ENCODE measurements around the gene ZDHHC11.
"Not testable (repeated sequence)": the region's sequence is repeated elsewhere in the genome, so short reads cannot be mapped to it uniquely, and the experiment has no call there.

The ZDHHC11 gene

DNA sequence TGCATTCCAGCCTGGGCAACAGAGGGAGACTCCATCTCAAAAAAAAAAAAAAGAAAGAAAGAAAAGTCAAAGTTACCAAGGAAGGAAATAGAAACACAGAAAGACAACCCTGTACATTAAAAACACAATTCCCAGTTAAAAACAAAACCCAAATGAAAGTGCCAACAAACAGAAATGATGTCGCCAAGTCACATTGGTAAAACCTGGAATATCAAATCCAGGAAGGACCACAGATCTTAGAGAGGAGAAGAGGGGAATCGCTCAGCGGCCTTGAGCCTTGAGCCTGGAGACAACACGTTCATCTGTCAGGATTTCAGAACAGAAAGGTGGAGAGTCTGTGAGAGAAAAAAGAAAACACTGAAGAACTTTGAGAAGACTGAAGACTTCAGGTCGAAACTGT, 1.2 kb upstream of the ZDHHC11 start:
- TF ChIP-seq, protein P1, sequence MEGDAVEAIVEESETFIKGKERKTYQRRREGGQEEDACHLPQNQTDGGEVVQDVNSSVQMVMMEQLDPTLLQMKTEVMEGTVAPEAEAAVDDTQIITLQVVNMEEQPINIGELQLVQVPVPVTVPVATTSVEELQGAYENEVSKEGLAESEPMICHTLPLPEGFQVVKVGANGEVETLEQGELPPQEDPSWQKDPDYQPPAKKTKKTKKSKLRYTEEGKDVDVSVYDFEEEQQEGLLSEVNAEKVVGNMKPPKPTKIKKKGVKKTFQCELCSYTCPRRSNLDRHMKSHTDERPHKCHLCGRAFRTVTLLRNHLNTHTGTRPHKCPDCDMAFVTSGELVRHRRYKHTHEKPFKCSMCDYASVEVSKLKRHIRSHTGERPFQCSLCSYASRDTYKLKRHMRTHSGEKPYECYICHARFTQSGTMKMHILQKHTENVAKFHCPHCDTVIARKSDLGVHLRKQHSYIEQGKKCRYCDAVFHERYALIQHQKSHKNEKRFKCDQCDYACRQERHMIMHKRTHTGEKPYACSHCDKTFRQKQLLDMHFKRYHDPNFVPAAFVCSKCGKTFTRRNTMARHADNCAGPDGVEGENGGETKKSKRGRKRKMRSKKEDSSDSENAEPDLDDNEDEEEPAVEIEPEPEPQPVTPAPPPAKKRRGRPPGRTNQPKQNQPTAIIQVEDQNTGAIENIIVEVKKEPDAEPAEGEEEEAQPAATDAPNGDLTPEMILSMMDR (conservative IDR thresholded peaks at IDR 0.05; ENCODE audit: low read length): no peak
- no peak overlapping the region for H3K4me3 ChIP-seq (ENCODE audit: low read length)
- no peak for DNase-seq (ENCODE audit: low read depth)

DNA sequence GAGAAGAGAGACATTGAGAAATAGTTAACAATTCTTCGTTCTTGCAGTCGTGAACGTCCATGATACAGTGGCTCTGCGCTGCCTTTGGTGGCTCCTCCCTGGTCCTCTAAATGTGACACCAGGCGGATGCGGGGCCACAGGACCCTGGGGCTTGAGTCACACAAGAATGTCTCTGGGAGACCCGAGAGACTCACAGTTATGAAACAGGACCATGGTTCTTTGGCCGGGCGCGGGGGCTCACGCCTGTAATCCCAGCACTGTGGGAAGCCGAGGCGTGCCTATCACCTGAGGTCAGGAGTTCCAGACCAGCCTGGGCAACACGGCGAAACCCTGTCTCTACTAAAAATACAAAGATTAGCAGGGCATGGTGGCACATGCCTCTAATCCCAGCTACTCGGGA, 767 bp upstream of the ZDHHC11 start:
- no peak for DNase-seq (ENCODE audit: low read depth)
- no peak overlapping the region for H3K4me3 ChIP-seq (ENCODE audit: low read length)
- TF ChIP-seq, protein P1 (conservative IDR thresholded peaks at IDR 0.05; ENCODE audit: low read length): no peak

DNA sequence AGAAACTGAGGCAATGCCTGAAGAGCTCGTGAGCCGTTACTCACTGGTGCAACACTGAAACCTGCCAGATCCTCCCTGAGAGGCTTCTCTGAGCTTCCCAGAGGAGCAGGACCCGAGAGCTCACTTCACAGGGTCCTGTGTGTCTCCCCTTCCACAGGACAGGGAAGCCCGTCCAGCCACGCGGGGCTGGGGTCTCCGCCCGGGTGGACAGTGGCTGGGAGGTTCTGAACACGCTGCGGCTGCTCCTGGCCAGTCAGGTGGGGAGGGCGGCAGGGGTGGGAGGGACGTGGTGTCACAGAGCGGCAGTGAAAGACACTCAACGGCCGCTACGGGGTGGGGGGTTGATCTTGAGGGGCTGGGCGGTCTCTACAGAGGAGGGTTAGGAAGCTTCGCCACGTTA, 290 bp upstream of the ZDHHC11 start:
- H3K4me3 ChIP-seq (ENCODE audit: low read length): no peak overlapping the region
- no peak for DNase-seq (ENCODE audit: low read depth)
- TF ChIP-seq, protein P1 (conservative IDR thresholded peaks at IDR 0.05; ENCODE audit: low read length): no peak

DNA sequence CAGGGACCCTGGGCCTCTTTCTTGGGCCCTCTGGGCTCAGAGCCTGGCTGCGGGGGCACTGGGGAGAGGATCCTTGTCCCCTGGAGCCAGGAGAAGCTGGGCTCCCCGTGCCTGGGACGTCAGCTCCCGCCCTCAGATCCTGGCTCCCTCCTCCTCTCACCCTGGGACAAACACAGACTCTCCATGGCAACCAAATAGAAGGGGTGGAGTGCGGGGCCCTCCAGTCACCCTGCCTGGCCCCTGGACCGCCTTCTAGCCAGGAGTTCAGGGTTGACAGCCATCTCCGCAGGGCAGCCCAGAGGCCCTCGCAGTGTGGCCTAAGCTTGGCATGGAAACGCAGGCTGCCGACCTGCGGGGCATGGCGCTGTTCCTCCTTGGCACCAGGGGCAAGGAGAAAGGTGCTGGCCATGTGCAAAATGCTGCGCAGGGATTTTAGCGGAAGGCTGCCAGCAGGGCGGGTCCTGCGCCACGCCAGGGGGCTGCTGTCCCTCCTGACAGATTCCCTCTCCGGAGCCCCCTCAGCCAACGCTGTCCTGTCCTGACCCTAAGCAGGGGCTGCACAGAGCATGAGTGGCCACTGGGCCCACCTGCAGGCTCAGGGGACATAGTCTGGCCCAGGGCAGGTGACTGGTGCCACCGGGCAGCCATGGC, 1.0 kb downstream of the ZDHHC11 start:
- TF ChIP-seq, protein P1 (conservative IDR thresholded peaks at IDR 0.05; ENCODE audit: low read length): no peak
- H3K4me3 ChIP-seq (ENCODE audit: low read length): no peak overlapping the region
- no peak for DNase-seq (ENCODE audit: low read depth)

DNA sequence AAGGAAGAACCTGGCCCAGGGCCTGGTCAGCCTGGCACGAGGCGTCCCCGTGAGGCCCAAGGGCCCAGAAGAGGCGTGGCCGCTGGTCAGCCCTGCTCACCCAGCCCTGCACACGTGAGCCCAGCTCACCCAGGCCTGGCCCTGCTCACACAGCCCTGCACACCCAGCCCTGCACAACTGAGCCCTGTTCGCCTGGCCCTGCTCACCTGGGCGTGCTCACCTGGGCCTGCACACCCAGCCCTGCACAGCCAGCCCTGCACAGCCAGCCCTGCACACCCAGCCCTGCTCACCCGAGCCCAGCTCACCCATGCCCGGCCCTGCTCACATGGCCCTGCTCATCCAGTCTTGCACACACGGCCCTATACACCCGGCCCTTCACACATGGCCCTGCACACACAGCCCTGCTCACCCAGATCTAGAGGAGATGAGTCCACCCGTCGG, 2.1 kb downstream of the ZDHHC11 start:
- DNase-seq (ENCODE audit: low read depth): no peak

DNA sequence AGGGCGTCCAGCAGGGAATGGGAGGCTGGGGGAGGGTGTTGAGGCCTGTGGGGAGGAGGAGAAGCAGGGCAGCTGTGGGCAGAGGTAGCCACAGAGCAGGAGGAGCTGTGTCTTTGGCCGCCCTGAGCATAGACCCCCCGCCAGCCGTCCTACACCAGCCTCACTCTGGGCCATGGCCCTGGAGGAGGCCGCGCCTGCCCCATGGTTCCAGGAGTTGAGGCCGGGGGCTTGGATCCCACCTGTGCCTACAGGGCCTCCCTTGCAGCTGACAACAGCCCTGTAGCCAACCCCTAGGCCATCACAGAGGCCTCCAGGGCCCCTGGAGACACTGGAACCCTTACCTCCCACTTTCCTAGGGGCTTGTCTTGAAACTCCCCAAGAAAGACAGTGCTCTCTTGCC, 3.0 kb downstream of the ZDHHC11 start:
- not testable (repeated sequence) for DNase-seq (ENCODE audit: low read depth)

More for the DNA sequence above, 2.1 kb downstream of the ZDHHC11 start:
- no peak overlapping the region for H3K4me3 ChIP-seq (ENCODE audit: low read length)
- TF ChIP-seq, protein P1 (conservative IDR thresholded peaks at IDR 0.05; ENCODE audit: low read length): no peak

DNA sequence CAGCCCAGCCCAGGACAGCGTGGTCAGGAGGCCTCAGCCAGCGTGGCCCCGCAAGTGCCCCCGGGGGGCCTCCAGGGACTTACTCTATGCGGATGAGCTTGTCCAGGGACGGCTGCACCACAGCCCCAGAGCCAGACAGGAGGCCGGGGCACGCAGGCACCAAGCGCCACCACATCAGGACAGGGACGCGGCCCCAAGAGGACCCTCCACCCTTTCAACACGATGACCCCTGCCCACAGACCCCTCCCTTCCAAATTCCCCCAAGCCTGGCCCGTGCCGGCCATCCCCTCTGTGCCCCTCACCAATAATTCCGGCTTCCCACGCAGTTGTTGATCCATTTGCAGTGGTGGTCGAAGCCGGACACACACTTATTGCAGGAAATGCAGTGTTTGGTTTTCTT, 3.6 kb downstream of the ZDHHC11 start:
- not testable (repeated sequence) for DNase-seq (ENCODE audit: low read depth); H3K4me3 ChIP-seq (ENCODE audit: low read length)

More for the DNA sequence above, 3.0 kb downstream of the ZDHHC11 start:
- H3K4me3 ChIP-seq (ENCODE audit: low read length): not testable (repeated sequence)

DNA sequence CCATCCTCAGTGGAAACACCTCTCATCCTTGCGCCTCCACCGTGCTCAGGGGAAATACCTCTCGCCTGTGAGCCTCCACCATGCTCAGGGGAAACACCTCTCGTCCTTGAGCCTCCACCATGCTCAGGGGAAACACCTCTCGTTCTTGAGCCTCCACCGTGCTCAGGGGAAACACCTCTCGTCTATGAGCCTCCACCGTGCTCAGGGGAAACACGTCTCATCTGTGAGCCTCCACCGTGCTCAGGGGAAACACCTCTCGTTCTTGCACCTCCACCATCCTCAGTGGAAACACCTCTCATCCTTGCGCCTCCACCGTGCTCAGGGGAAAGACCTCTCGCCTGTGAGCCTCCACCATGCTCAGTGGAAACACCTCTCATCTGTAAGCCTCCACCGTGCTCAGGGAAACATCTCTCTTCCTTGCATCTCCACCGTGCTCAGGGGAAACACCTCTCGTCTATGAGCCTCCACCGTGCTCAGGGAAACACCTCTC, 4.1 kb downstream of the ZDHHC11 start:
- not testable (repeated sequence) for H3K4me3 ChIP-seq (ENCODE audit: low read length); DNase-seq (ENCODE audit: low read depth)

DNA sequence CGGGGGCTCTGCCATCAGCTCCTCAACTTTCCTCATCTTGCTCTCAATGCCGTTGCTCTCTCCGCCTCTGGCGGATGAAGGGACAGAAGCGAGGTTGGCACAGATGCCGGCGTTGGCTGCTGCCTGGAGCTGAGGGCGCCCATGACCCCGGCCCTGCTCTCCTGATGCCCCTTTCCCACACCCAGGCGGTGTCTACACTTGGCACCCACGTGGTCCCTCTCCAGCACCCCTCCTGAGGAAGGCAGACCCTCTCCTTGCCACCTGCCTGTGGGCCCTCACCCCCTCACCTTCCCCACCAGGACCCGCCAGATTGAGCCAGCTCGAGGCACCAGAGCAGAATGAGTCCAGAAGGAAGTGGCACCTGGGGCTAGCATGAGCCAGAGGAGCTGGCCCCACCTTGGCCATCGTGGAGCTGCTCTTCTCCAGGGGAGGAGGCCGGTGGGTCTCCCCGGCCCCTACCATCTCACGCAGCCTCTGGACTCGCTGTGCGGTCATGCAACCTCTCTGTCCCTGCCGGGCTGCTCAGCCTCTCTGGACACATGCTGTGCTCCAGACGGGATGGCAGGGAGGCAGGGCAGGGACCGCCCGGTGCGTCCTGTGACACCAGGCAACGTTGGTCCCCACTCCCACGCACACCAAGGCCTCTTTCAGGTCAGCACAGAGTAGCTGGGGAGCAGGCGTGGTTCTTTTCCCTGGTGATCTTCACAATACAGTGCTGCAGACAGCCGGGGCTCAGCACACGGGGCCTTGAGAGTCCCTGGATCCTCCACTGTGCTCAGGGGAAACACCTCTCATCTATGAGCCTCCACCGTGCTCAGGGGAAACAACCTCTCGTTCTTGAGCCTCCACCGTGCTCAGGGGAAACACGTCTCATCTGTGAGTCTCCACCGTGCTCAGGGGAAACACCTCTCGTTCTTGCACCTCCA, 4.8 kb downstream of the ZDHHC11 start:
- not testable (repeated sequence) for H3K4me3 ChIP-seq (ENCODE audit: low read length); DNase-seq (ENCODE audit: low read depth)

DNA sequence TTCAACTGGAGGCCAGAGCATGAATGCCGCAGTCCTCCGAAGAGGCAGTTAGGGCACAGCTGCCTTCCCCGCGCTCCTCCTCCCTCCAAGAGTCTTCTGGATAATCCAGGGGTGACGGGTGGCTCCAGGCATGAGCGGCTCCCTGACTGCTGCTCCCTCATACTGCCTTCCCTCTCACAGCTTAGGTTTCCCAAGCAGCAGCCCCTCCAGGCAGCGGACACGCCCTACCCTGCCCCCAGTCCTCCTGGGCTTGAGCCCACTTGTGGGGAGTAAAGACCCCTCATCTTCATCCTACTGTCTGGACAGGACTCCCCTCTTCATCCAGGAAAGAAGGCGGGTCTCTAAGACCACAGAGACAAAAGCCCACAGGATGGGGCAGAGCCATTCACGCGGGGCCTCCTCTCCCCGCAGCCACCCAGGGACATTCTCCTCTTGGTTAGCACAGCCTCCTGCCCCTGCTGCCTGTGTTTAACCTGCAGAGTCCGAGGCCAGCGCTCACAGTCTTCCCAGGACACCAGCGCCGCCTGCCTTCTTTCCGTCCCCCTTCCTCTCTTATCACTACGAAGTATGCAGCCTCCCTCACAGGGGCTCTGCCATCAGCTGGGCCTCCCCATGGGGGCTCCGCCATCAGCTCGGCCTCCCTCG, 5.6 kb downstream of the ZDHHC11 start:
- DNase-seq (ENCODE audit: low read depth); H3K4me3 ChIP-seq (ENCODE audit: low read length): not testable (repeated sequence)

DNA sequence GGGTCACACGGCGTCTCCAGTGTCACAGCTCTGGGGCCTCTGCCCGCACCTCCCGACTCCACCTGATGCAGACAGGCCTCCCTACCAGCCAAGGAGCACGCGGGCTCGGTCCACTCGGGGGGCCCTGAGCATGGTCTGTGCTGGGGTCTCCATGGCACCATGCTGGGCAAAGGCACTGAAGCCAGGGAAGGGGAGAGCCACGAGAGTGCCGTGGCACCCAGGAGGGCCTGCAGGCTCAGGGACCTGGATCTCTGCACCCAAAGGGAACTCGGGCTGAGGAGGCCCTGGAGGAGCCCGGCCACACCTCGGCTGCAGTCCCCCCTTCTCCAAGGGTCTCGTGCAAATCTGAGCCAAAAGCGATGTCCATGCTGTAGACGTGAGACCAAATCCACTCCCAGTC, 6.4 kb downstream of the ZDHHC11 start:
- H3K4me3 ChIP-seq (ENCODE audit: low read length); DNase-seq (ENCODE audit: low read depth): not testable (repeated sequence)

DNA sequence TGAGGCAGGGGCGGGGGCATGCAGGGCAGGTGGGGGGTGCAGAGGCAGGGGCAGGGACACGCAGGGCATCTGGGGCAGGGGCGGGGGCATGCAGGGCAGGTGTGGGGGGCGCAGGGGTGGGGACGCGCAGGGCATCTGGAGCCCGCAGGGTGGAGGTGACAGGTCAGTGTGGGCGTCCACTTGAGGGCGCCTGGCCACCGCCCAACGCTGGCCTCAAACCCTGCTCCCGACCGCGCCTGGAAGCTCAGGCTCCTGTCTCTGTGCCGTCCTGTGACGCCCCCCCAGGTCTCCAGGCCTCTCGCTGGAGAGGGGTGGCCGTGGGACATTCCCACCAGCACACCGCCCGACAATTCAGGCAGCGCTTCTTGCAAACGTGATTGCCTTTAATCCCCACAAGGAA, 6.9 kb downstream of the ZDHHC11 start:
- not testable (repeated sequence) for DNase-seq (ENCODE audit: low read depth)

More for the DNA sequence above, 6.9 kb downstream of the ZDHHC11 start:
- not testable (repeated sequence) for H3K4me3 ChIP-seq (ENCODE audit: low read length)
